IPS DF 4.7 (cell line): ENCODE measurements around the gene METAP1D.

Experiments
- DNase-seq: peaks from one replicate; pipeline ENCODE4 v3.0.0-alpha.2; 2013; ENCODE audit warnings: low spot score; ENCODE audit errors: extremely low read depth

METAP1D gene

GRCh38 chr2:172080641-172081220 lies 81.0 kb downstream of the METAP1D start:
- DNase-seq, result no peak

GRCh38 chr2:172081221-172082022 lies 81.7 kb downstream of the METAP1D start:
- DNase-seq, result no peak

DNA sequence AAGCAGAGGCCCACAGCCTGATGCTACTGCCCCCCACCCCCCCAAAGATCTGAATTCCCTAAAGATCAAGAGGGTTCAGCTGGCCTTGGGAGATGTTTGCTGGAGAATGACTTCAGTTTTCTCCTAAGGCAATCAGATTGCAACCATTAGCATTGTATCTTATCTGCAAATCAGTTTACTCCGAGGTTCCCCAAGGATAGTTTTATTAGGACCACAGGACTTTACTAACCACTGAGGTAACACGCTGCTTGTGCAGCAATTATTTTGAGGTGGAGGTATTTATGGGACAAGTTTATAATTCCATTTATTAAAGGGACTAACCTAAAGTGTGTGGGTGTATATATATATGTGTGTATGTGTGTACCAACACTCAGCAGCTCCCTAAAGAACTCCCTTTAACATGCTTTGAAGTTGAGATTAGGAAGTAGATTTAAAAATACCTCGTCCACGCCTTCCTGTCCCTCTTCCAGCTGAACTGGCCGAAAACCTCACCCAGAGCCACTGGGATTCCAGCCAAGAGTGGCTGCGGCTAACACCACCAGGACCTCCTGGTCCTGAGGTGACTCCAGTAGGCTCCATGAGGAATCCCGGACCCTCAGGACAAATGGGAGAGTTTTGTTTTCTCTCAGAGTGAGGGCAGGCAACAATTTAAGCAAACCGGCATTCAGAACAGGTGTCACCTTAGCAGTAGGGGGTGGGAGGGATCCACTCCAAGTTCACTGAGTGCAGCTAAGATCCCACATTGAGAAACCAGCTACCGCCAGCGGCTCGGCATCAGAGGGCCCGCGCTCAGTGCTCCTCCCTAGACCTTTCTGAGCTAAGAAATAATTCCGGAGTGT lies 82.6 kb downstream of the METAP1D start:
- no peak for DNase-seq

GRCh38 chr2:172082944-172083627 lies 83.3 kb downstream of the METAP1D start:
- DNase-seq, result no peak

GRCh38 chr2:172083628-172084394 lies 84.1 kb downstream of the METAP1D start:
- no peak for DNase-seq

DNA sequence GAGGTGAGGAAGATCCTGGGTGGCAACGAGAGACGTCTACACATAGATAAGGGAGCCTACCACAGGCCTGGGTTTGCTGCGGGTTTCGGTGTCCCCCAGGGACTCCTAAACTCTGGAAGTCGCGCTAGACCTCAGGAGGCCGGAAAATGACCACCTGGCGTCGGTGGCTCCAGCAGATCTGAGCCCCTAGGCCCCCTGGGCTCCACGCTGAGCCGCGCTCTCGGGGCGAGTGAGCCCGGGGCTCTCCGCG lies 84.6 kb downstream of the METAP1D start:
- no peak for DNase-seq

DNA sequence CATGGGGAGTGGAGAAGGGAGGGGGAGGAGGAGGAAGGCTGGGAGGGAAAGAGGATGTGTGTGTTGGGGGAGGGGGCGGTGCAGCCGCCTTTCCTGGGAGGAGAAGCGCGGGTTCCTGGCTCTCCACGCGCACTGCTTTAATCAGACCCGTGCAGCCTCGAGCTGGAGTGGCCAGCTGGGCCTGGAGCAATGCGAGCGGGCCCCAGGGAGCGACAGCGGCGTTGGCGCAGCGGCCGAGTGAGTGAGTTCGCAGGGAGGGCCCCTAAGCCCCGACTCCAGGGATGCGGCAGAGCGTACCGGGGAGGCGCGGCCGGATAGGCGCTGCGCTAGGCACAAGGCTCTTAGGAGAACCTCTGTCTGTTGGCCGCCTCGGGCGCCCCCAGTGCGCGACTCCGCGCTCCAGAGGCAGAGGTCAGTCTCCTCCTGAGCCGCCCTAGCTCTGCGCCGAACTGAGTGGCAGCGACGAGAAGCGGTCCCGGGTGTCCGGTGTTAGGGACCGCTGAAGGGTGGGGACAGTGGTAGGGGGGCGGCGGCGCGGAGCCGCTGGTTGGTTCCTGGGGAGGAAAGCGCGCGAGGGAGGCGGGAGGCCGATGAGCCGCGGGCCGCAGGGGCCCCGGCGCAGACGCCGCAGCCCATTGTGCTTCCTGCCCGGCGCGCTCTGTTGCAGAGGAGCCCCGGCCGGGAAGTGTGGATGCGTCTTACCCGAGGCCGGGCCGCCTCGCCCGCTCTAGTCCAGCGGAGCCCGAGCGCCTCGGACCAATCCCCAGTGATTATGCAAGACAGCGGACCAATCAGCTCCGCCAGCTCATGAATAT lies 85.1 kb downstream of the METAP1D start:
- DNase-seq, result no peak

DNA sequence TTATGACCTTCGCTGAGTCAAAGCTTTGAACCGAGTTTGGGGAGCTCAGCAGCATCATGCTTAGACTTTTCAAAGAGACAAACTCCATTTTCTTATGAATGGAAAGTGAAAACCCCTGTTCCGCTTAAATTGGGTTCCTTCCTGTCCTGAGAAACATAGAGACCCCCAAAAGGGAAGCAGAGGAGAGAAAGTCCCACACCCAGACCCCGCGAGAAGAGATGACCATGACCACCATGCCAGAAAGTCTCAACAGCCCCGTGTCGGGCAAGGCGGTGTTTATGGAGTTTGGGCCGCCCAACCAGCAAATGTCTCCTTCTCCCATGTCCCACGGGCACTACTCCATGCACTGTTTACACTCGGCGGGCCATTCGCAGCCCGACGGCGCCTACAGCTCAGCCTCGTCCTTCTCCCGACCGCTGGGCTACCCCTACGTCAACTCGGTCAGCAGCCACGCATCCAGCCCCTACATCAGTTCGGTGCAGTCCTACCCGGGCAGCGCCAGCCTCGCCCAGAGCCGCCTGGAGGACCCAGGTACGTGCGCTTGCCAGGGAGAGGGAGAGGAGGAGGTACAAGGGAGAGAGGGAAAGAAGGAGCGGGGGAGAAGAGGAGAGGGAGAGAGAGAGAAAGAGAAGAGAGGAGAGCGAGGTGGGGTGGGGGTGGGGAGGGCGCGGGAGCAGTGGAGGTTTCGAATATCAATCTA lies 85.9 kb downstream of the METAP1D start, which contains the start of gene DLX1:
Gene DLX1 (plus strand): TSS at position 48 of the 700 bp plus-strand sequence. CDS start 171 bp downstream, at position 219.
- no peak for DNase-seq

DNA sequence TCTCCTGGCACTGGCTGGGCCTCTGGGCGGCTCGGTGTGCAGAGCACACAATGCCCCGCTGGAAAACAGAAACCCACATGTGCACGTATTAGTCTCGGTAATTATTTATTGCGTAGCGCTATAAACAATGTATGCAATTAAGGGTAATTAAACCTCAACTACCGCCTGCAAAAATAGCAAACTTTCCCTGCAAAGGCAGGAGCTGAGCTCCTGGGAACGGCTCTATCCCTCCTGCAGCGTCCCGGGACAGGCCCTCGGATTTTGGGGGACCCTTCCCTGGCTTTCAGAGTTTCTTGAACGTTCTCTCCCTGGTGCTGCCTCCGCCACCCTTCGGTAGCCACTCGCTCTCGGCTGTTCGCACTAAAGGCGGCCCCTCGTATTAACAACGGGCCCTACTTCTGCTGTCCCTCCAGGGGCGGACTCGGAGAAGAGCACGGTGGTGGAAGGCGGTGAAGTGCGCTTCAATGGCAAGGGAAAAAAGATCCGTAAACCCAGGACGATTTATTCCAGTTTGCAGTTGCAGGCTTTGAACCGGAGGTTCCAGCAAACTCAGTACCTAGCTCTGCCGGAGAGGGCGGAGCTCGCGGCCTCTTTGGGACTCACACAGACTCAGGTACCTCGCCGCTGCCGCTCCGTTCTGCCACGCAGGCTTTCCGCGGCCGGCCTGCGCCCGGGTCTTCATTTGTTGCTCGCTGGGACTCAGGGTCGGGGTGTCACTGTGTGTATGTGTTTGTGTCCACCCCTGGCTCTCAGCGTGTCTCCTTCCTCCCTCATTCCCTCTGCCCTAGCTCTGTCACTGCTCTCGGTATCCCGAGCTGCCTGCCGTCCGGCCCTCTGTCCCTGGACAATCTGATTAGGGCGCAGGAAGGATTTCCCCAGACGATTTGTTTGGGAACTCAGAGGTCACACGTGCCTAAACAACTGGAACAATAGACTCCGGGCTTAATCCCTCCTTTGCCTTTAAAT lies 86.8 kb downstream of the METAP1D start:
- DNase-seq, result no peak

DNA sequence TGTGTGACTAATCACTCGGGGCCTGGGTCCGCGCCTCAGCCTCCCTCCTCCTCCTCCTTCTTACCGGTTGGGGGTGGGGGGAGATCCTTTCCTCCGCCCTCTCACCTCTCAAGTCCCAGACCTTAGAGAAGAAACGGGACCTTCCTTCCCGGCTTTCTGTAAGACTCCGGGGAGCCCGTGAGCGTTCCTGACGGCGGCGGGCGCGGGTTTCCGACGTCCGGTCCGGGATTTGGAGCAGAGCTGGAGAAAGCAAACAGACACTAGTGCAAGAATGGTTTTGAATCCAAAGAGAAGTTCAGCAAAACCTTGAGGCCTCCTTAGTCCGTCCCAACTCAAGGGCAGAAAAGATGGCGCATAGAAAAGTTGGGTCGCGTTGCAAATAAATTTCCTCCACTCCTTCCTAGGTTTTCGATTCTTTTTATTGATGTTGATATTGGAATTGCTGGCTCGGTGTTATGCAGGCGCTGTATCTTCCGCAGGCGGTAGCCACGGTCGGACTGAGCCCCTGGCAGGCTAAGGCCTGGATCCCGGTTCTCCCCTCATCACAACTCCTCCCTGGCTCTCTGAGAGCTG lies 87.5 kb downstream of the METAP1D start:
- DNase-seq, result no peak

DNA sequence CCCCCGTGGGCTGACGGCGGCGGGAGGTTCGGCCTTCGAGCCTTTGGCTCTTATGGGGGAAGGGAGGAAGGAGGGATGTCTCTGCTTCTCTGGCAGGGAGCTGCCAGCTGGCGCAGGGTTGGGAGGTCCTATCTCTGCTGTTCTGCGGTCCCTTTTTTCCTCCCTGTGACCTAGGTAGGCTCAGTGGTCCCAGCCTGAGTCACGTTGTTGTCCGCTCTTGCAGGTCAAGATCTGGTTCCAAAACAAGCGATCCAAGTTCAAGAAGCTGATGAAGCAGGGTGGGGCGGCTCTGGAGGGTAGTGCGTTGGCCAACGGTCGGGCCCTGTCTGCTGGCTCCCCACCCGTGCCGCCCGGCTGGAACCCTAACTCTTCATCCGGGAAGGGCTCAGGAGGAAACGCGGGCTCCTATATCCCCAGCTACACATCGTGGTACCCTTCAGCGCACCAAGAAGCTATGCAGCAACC lies 88.1 kb downstream of the METAP1D start:
- DNase-seq, result no peak

- no peak for DNase-seq
These were observed 88.7 kb downstream of the METAP1D start for GRCh38 chr2:172088245-172089004.

GRCh38 chr2:172089005-172089504 lies 89.3 kb downstream of the METAP1D start:
- no peak for DNase-seq

DNA sequence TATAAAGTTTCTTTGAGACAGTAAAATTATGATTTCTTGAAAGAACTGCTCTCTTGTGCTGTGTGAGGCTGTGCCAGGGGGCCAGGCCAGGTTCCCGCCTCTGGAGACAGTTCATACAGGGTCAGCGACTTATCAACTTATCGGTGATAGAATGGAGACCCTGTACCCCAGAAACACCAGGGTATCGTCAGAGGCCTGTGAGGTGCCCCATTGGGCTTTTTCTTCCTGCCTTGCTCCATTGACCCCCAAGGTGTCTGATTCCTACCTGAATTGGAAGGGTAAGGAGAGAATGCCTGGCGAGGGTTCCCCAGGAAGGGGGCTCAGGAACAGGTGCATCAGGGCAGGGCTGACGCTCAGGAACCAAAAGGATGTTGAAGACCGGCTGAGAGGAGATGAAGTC lies 89.9 kb downstream of the METAP1D start:
- DNase-seq, result no peak

DNA sequence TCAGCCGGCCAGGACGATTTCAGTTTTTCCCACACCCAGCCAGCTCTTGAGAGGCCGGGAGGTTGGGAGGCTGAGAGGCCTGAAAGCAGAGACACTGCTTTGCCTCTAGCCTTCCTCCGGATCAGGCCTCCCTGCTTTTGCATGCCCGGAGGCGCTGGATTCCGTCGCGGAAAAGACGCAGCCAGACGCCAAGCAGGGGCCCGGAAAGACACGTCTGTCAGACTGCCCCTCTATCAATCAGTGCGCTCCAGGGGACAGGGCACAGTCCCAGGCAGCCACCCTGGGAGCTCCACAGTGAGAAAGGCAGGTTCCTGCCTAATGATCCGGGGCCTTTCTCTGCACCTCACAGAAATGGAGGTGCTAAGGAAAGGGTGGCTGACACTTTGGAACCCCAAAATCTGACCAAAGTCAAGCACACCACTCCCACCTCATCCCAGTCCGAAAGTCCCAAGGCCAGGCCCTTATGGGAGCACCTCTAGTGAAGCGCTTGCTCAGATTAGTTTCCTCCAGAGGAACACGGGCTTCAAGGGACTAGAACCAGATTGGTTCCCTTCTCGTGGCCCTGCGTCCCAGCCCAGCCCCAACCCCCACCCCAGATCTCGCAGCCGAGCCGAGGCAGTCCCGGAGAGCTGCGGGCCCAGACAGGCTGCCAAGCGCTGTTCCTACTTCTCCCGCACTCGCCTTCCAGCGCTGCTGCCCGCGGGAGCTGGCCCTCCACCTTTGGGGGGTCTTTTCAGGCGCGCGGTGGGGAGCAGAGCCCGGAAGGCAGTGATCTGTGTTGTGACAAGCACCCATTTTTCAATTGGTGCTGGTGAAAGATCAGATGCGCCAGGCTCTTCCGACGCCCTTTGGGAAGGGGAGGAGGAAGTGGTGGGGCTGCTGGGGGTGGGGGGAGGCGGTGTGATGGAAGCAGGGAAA lies 90.5 kb downstream of the METAP1D start:
- DNase-seq, result no peak
